OCI-LY3 (cell line): Measurements from ENCODE around the gene KDM4E.

Source experiments
- EZH2phosphoT487 ChIP-seq: fragments of 200-600 bp; shearing (Covaris generic); IDR thresholded peaks from 2 replicates; pipeline ENCODE4 v1.6.1; 2018; ENCODE audit warnings: antibody characterized with exemption, mixed run types, low read depth
- TF ChIP-seq, protein P1 (sequence below): fragments of 200-600, 300-600 bp; sonication (generic); IDR thresholded peaks from 2 replicates; pipeline ENCODE4 v1.5.1; 2014; ENCODE audit warnings: antibody characterized with exemption, low read length, low read depth

DNA sequence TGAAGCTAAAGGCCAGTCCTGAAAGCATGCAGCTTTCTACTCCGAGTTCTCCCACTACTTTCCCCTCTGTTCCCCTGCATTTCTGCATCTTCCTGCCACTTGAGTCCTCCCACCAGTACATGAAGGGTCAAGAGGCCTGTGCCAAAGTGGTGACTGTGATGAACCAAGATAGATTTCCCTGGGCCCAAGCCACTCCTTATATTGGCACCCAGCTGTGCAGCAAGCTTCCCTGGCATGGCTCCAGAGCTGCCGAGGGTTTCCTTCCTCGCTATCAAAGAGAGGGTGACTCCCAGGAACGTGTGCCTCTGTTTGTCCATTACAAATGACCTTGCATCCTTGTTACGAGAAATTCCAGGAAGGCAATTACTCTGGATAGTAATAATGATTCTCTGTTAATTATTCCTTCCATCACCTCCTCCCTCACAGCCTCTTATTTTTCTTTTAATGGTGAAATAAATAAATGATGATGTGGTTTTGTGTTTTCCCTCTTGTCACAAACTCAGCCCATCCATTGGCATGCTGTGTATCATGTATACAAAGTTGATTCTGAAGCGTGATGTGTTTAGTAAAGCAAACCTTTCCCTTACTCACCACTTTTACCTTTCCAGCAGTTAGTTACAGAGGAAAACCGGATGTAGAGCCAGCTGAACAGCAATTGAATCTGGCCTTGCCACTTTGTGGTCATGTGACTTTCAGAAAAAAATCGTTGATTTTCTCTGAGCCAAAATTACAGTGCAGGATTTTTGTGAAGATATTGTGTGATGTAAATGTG lies 49.9 kb downstream of the KDM4E start:
- TF ChIP-seq, protein P1, sequence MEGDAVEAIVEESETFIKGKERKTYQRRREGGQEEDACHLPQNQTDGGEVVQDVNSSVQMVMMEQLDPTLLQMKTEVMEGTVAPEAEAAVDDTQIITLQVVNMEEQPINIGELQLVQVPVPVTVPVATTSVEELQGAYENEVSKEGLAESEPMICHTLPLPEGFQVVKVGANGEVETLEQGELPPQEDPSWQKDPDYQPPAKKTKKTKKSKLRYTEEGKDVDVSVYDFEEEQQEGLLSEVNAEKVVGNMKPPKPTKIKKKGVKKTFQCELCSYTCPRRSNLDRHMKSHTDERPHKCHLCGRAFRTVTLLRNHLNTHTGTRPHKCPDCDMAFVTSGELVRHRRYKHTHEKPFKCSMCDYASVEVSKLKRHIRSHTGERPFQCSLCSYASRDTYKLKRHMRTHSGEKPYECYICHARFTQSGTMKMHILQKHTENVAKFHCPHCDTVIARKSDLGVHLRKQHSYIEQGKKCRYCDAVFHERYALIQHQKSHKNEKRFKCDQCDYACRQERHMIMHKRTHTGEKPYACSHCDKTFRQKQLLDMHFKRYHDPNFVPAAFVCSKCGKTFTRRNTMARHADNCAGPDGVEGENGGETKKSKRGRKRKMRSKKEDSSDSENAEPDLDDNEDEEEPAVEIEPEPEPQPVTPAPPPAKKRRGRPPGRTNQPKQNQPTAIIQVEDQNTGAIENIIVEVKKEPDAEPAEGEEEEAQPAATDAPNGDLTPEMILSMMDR, result no peak
- TF ChIP-seq EZH2phosphoT487, result no peak
